ENCODE results near the gene IGF1.

The IGF1 gene

DNA sequence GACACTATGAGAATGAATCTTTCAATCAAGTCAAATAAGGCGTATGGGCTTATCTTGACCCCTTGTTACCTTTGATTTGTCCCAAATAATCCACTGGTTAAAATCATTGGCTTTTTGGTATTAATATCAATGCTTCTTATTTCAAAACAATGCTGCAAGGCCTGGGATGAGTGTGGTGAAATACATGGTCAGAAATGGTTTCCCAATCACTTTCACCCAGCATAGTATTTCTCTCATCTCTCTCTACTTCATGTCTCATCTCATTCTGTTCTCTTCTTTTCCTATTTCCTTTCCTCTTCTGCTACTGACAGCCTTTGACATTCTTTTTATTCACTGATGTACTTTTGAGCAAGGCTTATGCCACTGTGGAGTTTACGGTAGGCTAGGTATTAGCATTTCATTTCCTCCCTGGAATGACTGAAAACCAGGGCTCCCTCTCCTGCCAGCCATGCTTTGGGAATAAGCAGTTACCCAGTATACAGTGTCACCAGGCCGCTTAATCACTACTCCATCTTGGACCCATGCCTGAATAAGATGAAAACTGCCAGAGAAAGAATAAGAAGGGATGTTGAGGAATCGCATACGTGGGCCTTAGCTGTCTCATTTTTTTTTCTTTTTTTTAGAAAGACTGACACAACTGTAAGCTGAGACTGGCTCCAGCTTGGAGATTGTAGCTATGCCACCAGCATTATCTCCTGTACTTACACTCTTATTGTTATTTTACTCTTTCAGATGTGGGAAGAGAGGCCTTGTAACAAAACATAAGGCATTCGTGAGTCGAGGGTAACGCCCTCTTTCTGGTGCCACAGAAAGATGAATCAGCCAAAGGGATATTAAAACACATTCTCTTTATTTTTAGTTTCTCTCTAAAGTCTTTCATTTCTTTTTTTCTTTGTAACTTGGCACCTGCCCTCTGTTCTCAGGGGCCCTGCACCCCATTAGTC is 53.5 kb downstream of the IGF1 start:
- DNase-seq (ENCODE audit: low read depth): no peak

- no peak for DNase-seq (ENCODE audit: low read depth)
These were observed 55.0 kb downstream of the IGF1 start for GRCh38 chr12:102425109-102426039.

DNA sequence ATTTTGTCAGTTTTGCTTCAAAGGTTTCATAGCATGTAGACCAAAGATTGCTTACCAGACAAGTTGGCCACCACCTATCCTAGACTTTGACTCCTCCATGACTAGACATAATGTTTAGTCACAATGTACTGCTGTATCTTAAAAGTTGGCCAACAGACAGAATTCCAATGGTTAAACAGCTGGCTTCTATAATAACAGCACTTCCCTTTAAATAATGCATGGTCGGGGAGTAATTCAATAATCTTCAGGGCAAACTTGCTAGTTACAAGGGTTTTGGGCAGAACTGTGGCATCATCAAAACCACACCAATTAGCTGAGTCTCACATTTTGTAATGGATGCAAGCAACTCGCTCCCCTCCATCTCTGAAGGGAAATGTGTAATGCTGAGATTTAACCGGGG is 56.9 kb downstream of the IGF1 start:
- no peak for DNase-seq (ENCODE audit: low read depth)

- no peak for DNase-seq (ENCODE audit: low read depth)
These were observed 58.4 kb downstream of the IGF1 start for GRCh38 chr12:102421802-102422583.

GRCh38 chr12:102419094-102419764 is 61.1 kb downstream of the IGF1 start:
- no peak for DNase-seq (ENCODE audit: low read depth)

- DNase-seq (ENCODE audit: low read depth): no peak
These were observed 63.3 kb downstream of the IGF1 start for GRCh38 chr12:102417055-102417454.

DNA sequence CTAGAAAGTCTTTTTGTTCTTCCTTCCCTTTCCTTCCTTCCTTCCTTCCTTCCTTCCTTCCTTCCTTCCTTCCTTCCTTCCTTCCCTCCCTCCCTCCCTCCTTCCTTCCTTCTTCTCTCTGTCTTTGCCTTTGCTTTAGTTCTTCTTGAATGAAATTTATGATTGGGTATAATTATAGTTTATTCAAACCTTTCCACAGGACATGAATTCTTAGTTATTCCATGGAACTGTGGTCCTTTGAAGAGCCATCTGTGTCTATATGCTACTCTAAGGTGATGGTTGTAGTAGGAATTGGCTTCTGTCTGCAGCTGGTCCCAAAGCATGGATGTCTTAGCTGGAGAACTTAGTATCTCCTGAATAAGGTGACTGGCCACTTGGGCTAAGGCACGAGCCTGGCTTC is 64.8 kb downstream of the IGF1 start:
- no peak for DNase-seq (ENCODE audit: low read depth)

DNA sequence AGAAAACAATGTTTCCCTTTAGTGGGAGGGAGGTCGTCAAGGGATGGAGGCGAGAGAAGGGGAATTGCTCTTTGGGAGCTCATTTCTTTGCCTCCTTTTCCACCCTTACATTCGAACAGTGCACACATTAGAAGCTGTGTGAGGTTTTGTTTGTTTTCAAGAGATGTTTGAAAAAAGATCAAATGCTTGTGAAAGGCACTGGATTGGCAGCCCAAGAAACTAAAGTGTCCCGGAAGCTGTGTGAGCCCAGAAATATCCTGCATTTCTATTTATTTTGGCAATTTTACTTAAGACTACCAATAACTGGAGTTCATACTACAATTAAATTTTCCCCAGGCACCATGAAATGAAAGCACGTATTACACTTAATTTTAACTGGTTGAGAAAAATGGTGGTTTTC is 67.0 kb downstream of the IGF1 start:
- no peak for DNase-seq (ENCODE audit: low read depth)

- DNase-seq (ENCODE audit: low read depth): no peak
These were observed 69.9 kb downstream of the IGF1 start for GRCh38 chr12:102410511-102410910.

DNA sequence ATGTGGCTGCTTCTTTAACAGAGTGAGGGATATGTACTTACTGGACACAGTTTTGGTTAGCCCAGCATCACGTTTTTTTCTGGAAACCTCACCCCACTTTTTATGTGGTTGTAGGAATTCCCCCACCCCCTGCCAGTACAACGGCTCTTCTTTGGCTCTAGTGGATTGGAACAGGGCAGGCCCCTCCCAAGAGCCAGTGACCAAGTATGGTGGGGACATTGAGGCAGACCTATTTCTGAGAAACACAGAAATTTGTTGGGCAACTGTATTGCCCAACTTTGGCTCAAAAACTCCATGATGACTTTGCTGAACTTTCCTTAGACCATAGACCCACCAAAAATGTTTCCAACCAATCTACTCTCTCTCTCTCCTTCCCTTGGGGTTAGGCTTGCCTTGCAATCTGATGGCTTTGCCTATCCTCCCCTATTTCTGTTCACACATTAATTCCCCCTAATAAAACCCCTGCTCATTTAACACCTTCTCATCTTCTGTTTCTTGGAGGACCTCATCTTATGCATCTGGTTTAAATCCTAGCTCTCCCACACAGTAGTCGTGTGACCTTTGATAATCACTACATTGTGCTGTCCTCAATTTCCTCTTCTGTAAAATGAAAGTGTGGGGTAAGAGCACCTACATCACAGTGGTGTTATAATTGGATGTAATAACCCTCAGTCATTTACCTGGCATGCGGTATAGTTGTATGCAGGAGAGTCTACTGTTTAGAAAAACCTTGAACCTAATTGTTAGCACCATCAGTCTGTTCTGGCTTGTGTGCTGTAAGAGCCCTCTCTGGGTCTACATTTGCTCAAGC is 71.7 kb downstream of the IGF1 start:
- DNase-seq (ENCODE audit: low read depth): no peak

GRCh38 chr12:102407776-102408486 is 72.4 kb downstream of the IGF1 start:
- DNase-seq (ENCODE audit: low read depth): no peak

DNA sequence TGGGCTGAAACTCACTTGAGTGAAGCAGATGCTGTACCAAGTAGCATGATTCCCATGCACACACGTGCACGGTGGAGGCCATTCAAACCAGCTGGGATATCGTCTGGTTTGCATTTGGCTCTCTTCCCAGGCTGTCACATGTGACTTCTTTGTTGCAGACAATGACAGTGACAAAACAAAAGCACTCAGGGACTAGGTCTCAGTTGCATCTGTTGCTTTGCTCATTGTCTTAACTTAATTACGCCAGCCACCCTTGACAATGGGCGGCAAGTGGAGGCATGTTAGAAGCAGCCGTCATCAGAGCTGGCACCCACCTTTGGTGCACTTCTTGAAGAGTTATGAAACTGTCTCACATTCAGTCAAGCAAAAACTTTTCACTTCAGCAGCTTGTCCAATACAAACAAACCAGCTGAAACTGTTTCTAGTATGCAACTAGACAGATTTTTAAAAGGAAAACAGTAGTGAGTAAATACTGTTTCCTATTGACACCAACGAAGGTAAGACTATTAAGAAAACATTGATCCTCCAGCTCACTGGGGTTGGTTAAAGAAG is 74.3 kb downstream of the IGF1 start:
- DNase-seq (ENCODE audit: low read depth): no peak

- no peak for DNase-seq (ENCODE audit: low read depth)
These were observed 79.3 kb downstream of the IGF1 start for GRCh38 chr12:102401087-102401486.

DNA sequence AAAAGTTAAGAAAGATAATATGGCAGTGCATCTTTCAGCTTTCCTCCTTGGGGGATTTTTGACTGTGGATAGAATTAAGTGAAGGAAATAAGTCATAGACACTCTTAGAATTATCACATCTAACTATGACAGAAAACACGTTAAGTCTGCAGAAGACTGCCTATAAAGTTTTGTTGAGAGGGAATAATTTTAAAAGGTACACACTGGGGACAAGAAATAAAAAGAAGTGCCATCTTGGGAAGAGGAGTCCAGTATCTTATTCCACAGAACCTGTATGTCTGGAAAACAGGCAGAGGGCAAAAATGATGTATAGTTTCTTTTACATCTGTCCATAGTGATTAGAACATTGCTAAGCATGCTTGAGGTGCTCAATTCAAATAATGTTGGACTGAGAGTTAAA is 80.7 kb downstream of the IGF1 start:
- no peak for DNase-seq (ENCODE audit: low read depth)

- DNase-seq (ENCODE audit: low read depth): no peak
These were observed 84.1 kb downstream of the IGF1 start for GRCh38 chr12:102396276-102396675.

DNA sequence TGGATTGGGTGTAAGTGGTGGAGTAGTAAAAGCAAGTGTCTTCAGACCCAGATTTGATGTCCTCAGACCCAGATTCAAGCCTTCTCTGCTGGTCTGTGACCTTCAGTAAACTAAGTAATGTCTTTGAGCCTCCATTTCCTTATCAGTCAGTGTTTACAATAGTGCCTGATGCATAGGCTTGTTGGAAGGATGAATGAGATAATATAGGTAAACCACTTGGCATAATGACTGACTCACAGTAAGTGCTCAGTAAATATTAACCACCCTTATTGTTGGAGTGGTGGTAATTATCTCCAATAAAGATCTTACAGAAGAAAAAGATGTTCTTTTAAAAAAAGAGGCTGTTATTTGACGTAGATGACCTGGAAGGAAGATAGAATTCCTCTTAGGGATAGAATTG is 86.2 kb downstream of the IGF1 start:
- no peak for DNase-seq (ENCODE audit: low read depth)

DNA sequence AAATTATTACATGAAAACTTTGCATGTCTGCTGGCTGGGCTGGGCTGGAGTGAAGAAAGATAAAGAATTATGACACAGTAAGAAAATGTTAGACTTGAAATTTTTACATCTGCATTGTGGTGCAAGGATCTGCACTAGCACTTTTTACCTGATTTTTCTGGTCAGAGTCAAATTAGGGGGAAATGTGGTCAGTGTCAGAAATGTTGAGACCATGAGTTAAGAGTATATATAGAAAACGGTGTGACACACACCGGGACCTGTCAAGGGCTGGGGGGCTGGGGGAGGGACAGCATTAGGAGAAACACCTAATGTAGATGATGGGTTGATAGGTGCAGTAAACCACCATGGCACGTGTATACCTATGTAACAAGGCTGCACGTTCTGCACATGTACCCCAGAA is 90.3 kb downstream of the IGF1 start:
- no peak for DNase-seq (ENCODE audit: low read depth)

DNA sequence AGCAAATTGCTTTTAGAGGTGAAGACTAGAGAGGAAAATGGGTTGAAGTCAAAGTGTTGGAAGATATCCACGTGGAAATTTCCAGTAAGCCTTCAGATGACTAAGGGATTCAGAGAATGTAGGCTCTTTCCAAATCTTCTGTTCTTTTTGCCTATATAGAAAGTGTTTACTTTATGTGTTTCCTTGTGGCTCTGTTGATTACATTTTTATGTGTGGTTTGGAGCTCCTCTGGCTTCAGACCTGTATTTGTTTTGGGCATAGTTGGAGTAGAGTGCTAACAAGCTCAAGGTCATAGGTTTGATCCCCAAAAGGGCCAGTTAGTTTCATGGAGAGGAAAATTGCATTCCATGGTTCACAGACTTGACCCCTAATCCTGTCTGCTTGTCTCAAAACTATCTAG is 91.9 kb downstream of the IGF1 start:
- DNase-seq (ENCODE audit: low read depth): no peak

- DNase-seq (ENCODE audit: low read depth): no peak
These were observed 95.0 kb downstream of the IGF1 start for GRCh38 chr12:102385343-102385742.
